Suppressor macrophage treated with lipopolysaccharide for 1 hour (primary cell): ENCODE results near the gene DUSP7.

Experiments
- DNase-seq, 3 donors: peaks; one replicate each; pipeline ENCODE4 v3.0.0-alpha.2; 2020 to 2022

DUSP7 gene

DNA sequence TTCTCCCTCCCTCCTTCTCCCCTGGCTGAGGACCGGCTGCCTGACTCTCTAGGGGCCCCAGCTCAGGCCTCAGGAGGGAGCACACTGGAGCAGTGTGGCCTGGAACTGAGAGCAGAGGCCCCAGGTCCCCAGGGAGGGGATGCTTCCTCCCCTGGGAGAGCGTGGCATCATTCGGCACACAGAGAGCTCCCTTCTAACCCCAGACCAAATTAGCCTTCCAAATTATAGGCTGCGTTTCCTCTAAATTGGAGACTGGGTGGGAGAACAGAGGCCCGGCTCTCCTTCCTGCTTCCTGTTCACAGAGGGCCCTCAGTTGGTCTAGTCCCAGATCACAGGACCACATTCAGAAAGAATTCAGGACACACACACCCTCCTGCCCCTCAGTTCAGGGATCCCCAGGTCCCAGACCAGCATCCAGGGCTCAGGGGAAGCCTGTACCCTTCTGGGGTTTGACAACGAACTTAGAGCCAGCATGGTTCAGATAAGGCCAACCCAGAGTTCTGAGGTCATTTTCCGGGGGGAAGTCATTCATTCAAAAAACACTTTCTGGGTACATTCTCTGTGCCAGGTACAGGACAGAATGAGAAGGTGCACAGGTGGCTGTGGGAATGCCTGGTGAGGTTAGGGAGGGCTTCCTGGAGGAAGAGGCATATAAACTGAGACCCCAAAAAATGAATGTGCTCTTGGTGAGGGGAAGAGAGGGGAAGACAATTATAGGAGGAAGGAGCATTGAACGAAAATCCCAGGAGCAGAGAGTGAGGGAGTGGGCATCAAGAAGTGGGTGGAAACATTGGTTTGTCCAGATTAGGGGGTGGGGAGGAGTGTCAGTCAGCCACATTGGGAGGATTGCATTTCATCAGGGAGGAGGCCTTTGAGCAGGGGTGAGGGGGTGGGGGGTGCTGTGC is 32.3 kb downstream of the DUSP7 start:
- no peak for DNase-seq

DNA sequence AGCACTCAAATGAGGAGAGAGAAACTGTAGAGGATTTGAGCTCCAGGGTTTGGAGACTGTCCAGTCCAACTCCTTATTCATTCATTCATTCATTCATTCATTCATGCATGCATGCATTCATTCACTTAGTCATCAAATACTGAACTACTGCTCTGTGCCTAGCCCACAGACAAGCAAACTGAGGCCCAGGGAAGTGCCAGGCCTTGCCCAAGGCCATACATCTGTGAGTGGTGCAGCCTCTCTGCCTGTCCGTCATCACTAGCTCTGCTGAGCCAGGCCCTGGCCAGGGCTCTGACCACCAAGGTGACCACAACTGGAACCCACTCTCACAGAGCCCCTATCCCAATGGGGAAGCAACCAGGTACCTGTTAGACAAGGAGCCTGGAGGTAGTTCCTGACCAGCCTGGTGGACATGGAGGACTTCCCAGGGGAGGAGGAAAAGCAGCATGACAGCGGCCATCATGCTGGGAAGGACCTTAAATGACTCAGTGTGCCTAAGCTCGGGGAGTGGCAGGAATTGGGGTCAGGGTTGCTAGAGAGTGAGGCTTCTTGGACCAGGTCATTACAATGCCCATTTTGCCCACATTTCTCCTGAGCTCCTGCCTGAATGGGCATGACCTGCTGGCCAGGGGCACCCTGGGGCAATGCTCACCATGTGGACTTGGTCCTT is 33.1 kb downstream of the DUSP7 start:
- no peak for DNase-seq

DNA sequence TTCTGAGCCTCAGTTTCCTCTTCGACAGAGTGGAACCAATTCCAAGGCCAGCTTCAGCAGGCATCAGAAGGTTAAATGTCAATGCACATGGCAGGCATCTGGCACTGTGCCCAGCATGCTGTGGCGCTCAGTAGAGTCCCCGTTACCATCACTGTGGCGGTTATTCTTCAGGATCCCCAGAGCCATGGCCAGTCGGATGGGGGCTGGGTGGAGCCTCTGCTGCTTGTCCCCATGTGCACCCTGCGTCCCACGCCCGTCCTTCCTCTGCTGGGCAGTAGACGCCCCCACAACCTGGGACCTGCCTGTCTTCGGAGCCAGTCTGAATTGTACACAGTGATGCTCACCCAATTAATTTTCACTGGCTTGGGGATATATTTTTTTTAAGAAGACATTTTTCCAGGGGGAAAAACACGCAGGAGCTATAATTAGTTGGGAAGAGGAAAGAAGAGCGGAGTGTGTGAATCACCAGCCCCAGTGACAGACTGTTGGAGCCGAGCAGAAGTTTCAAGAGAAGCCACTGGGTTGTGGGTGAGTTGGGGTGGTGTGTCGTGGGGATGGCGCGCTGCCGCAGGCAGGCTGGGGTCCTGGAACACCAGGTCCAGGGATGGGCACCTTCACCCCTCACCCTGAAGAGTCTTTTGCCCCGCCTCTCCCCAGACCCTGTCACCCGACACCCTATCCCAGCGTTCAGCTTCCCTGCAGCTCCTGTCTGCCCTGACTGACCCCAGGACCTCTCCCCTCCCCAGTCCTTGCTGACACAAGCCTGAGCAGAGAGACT is 33.9 kb downstream of the DUSP7 start:
- no peak for DNase-seq

DNA sequence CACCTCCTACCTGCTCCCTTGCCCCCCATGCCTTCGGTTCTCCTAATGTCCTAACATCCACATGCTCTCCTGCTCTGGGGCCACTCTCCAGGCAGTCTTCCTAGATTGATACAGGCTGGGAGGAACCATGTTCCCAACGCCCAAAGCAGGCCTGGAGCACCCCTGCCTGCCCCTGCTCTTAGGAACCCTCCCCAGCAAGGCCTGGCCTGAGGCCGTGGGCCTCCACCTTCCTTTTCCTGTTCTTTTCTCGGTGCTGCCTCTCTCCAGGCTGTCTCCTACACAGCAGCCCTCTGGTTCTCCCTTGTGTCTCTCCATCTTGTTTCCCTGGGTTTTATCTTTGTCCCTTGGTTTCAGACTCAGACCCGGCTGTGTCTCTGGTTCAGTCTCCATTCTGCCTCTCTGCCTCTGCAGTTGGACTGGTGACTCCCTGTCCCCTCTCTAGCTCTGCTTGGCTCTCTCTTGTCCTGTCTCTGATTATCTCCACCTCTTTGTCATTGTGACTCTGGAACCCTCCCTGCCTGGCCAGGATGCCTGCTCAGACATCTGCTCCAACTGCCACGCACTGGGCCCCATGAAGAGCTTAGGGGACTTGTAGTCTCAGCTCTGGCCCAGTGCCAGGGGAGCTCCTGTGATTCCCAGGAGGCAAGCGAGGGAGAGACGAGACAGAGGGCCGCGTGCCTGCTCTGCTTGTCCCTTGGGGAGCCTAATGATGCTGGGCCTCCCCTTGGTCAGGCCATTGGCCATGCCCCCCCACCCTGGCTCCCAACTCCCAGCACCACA is 34.7 kb downstream of the DUSP7 start:
- DNase-seq = no peak

DNA sequence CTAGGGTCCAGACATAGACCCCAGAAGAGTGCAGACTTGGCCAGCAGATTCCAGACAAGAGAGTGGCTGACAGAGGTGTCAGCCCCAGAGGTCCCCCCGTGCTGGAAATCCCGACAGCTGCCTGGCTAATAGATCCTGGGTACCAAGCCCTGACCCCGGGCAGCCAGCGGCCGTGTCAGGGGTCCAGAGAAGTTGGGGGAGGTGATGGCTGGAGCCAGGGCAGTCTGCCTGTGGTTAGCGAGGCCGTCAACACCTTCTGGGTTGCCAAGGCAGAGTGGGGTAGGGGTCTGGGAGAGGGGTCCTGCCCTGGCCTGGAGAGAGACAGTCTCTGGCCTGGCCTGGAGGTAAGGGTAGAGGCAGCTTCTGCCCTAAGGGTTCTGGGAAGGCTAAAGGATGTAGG is 35.6 kb downstream of the DUSP7 start:
- no peak for DNase-seq

DNA sequence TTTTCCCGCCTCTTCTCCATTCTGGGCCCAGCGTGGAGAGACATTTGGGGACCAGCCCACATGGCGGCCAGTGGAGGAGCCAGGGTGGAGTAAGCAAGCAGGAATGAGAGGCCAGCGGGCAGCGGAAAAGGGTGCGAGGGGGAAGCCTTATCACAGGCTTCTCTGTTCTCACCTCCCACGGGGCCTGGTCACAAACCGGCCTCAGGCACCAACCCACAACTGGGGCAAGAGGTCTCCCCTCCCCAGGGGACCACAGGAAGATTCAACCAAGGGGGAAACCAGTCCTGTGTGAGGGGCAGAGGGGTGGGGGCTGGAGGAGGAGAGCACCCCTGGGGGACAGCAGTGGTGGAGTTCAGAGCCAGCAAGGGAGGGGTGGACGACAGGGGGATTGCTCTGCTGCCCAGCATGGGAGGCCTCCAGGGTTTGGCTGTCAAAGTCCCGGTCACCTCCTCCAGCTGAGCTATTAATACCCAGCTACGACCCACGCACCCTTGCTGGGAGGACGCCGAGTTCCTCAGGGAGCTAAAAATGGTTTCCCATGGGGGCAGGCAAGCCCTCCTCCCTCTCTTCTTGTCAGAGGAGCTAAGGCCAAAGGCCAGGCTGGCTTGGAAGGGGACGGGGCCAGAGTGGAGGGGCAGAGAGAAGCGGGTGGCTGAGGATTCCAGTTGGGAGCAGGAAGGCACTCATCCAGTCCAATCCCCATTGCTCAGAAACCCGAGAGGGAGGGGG is 36.9 kb downstream of the DUSP7 start:
- DNase-seq = peak in 1 of 3 donors; percentile 19

DNA sequence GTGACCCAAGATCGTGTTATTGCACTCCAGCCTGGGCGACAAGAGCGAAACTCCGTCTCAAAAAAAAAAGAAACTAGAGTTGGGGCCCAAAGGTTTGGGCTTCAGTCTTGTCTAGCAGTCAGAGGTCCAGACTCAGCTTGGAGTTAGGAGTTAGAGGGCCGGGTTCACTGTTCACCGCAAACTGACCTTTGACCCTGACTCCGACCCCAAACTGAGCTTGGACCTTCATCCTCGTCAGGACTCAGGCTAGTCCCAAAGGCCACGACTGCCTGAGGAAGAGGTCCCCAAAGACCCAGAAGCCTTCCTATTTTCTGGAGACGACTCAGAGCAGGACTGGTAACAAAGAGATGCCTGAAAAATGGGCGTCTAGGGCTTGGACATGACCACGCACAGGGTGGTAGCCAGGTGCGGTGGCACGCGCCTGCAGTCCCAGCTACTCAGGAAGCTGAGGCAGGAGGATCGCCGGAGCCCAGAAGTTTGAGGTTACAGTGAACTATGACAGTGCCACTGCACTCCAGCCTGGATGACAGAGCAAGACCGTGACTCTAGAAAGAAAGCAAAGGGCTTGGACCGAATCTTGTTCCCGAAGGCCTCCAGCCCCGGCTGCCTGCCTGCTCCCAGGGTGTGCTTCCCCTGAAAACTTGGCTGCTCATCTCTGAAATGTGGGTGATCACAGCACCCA is 37.9 kb downstream of the DUSP7 start:
- DNase-seq = no peak

DNA sequence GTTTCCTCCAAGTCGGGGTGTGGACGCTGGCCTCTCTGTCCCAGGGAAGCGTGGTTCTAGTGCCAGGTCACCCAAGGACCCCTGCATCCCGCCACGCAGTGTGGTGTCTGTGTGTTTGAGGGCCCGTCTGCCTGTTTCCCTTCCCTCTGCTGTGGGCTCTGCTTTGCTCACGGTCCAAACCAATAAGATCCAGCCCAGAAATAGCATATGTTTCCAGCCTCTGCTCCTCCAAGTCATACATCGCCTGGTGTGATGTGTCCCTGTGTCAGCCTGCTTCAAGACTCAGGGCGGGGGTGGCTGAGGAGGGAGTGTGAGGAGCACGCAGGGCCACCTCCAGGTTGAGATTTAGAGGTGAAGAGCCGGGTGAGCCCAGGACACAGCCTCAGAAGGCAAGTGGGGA is 38.8 kb downstream of the DUSP7 start:
- DNase-seq = no peak

DNA sequence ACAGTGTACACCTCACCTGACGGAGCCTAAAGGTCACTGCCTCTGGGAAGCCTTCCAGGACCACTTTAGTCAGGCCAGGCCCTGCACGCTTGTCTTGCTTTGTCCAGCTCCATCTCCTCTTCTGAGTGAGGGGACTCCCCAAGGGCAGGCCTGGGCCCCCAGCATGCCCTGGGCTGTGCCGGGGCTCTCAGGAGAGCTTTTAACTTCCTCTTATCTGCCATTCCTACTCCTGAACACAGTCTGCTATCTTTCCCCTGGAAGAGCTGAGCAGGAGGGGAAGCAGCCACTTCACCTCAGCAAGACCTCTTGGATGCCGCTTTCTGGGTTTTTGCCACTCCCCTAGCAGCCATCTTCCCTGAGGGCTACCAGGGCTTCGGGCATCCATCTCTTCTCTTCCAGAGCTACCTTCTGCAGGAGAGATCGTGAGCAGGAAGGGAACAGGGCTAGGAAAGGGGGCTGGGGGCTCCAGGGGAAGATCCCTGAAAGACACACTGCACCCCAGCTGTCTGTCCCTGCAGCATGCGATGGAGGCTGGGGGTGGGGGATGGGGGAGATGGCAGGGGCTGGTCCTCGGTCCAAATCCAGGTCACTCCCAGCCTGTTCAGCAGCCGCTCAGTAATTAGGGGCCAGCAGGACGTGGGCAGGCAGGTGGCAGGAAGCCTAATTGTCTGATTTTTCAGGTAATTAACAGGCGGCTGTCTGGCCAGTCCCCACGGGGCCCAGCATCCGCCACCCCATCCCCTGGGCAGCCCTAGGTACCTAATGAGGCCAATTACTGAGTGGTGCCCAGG is 40.7 kb downstream of the DUSP7 start:
- DNase-seq = no peak

DNA sequence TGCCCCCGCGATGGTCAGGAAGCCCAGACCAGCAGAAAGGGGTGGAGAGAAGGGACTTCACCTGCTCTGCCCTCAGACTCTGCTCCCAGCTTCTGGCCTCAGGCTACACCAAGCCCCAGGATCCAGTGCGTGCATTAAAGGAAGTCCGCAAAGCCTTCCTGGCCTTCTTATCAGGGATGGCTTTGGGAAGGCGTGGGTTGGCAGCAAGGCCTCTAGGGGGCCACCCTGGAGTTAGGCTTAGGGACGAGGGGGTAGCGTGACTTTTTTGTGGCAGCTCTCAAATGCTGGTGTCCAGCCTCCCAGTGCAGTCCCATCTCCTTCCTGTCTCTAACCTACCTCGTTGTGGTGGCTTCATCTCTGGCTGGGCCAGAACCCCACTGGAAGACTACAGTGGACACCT is 41.8 kb downstream of the DUSP7 start:
- peak in 2 of 3 donors; percentile 30 to 35 for DNase-seq

DNA sequence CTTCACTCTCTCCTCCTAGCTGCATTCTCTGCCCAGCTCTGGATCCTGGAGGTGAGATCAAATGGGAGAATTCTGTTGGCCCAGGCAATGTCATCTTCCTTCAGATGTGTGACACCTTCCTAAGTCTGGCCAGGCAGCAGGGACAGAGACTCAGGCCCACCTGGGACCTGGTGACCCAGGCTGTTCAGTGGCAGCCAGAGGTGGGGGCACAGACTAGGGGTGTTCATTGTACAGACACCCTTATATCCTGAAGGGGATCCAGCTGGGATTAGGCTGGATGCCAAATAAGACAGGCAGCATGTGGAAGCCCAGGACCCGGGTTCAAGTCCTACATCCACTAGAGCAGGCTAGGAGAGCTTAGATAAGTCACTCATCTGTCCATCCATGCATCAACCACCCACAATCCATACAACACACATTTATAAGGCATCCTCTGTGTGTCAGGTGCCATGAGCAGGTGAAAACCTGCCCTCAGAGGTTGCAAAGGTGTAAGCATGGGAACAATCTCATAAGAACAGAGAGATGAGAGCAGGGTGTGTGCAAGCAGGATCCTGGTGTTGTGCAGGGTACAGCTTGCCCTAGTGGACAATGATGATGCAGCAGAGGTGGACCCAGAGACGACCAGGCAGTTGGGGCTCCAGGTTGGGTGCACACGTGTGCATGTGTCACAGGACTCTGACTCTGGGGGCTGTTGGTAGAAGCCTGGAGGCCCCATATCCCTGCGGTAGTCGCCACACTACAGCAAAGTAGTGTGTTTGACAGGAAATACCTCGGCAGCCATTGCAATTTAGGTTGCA is 42.4 kb downstream of the DUSP7 start:
- no peak for DNase-seq

DNA sequence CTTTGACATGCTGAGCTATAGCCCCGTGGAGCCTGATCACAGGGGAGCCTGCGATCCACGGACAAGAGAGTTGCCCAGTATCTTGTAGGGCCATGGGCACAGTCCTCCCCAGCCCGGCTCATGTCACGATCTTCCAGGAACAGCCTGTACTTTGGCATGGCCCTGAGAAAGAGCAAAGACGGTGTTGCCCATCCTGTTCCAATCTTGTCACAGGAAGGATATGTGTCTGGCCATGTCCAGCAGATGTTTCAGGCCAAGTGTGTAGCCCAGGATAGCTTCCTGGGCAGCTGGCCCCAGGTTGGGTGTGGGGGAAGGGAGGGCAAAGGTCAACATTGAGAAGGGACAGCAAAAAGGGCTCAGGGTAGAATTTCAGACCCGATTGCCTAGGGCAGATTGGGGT is 43.7 kb downstream of the DUSP7 start:
- no peak for DNase-seq

DNA sequence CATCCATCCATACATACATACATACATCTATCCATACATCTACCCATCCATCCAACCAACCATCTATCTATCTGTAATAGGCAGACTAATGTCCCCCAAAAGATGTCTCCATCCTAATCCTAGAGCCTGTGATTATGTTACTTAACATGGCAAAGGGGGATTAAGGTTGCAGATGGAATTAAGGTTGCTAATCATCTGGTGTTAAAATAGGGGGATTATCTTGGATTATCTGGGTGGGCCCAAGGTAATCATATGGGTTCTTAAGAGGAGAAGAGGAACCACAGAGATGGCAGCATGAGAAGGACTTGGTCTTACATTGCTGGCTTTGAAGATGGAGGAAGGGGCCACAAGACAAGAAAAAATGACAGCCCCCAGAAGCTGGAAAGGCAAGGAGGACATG is 45.9 kb downstream of the DUSP7 start:
- DNase-seq = no peak

DNA sequence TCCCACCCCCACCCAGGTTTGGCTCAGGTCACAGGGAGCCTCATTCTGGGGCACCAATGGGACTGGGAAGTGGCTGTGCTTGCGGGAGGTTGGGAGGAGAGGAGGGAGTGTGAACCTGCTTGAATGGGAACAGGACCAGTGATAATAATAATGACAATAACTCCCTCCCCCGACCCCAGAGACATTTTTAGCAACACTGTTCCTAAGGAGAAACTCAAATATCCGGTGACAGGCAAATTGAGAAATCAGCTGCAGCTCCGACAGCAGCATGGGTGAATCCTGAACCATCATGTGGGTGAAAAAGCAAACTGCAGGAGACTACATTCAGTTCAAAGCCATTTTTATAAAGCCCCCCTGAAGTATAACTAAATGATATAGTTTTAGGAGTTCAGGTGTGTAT is 49.1 kb downstream of the DUSP7 start:
- DNase-seq = no peak

DNA sequence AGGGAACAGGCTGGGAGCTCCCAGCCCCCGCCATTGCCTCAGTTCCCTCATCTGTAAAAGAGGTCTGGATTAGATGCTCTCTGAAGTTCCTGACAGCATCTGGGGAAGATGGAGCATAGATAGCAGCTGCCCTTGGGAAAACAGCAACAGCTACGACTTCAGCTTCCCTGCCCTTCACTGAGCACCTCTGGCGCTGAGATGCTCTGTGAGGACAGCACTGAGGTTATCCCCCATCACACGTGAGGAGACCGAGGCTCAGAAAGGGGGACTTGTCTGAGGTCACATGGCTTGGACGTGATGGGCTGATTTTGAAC is 49.6 kb downstream of the DUSP7 start:
- no peak for DNase-seq

DNA sequence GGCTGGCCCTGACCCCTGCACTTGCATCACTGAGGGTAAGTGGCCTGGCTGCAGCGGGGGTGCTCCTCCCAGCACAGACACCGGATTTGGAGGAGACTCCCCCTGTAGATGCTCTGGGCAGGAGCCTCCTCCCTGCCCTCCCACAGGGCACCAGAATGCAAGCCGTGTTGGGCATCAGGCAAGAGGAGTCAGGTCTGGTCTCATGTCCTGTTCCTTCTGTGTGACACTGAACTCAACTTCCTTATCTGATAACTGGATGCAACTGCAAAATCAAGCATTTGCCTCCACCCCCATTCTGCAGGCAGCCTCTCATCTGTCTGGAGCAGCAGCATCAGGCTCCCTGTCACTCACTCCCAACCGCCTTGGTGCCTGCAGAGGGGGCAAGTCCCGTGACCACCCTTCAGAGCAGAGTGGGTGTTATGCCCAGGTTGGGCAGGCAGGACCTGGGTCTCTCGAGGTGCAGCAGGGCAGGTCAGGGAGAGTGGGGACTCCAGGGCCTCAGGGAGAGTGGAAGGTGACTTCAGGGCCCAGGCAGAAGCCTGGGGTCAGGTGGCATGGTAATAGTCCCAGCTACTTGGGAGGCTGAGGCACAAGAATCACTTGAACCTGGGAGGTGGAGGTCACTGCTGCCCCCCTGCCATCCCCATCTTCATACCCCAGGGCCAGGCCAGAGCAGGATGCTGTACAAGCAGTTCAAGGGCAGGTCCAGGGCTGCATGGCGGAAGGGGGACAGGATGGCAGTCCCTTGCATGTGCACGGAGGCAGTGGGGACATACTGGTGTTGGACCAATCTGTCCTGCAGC is 50.2 kb downstream of the DUSP7 start:
- peak in 2 of 3 donors; percentile 33 to 36 for DNase-seq

DNA sequence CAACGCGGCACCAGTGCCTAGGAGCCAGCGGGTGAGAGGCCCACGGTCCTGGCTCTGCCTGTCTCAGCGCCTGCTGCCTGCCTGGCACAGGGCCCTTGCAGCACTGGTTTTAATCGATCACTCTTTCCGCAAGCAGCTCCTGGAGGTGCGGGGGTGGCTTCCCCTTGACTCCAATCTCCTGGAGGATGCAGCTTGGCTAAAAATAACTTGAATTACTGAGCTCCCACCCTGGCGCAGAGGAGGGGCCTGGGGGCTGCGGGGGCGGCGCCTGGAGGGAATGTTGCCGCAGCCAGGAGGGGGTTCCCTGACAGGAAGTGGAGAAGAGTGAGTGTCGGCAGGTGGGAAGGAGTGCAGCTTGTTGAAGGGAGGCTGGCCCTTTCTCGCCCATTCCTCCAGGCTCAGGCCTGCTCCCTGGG is 50.8 kb downstream of the DUSP7 start:
- peak in 1 of 3 donors; percentile 42 for DNase-seq

DNA sequence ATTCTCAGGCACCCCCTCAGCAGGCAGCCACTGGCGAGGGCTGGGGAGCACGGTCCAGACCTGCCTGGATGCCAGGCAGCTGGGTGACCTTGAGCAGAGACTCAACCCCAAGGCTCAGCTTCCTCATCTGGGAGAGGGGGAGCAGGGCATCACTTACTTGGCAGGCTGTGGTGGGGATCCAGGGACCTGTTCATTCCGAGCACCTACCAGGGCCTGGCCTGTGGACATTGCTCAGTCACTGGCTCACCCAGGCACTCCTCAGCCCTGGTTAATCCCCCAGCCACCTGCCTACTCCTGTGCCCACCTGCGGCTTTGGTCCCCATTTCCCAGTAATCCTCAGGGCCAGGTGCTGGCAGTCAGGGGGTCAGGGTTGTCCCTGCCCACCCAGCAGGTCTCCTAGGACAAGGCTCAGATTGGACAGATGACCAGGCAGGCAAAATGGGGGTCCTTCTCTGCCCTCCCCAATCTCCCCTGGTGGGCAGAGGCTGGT is 51.4 kb downstream of the DUSP7 start:
- DNase-seq = no peak
